GM19240 (cell line): ENCODE data around the gene TAMALIN.
"Not testable (repeated sequence)": the region's sequence is repeated elsewhere in the genome, so short reads cannot be mapped to it uniquely, and the experiment has no call there.

ENCODE experiments used
- DNase-seq: peaks from one replicate; pipeline ENCODE4 v3.0.0; 2011; ENCODE audit warnings: low spot score; ENCODE audit not compliant: insufficient read length

Gene TAMALIN

DNA sequence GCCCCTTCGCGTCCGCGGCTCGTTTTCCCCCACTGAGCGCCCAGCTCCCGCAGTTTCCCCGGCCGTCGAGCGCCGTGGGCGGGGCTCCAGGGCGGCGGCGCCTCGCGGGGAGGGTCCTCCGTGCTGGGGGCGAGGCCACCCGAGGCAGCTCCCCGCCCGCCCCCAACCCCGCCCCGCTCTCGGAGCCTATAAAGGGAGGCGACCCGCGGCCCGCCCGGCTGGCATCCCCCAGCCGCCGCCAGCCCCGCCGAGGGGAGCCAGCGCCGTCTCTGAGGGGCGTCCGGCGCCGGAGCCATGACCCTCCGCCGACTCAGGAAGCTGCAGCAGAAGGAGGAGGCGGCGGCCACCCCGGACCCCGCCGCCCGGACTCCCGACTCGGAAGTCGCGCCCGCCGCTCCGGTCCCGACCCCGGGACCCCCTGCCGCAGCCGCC lies at the start of gene TAMALIN:
TAMALIN (plus strand) TSS at position 221 of the 432 bp plus-strand sequence; CDS start at position 295, 74 bp downstream.
- DNase-seq = no peak

DNA sequence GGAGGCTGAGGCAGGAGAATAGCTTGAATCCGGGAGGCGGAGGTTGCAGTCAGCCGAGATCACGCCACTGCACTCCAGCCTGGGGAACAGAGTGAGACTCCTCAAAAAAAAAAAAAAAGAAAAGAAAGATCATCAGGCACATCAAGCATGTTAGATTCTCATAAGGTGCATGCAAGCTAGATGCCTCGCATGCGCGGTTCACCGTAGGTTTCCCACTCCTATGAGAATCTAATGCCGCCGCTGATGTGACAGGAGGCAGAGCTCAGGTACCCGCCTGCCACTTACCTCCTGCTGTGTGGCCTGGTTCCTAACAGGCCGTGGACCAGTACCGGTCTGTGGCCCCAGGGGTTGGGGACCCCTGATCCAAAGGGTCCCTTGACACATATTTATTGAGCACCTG lies 48.2 kb upstream of the TAMALIN start:
- DNase-seq = no peak

DNA sequence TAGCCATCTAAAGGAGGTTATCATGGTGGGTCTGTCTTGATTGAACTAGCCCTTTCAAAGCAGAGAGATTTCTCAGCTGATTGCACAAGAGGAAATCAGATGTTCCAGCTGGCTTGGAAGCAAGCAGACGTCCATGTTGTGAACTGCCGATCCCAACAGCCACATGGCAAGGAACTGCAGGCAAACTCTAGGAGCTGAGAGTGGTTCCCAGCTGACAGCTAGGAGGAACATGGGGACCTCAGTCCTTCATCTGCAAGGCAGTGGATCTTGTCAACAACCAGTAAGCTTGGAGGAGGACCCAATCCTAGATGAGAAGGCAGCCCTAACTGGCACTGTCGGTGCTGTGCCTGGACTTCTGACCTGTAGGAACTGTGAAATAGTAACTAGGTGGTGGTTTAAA lies 47.5 kb upstream of the TAMALIN start:
- no peak for DNase-seq

DNA sequence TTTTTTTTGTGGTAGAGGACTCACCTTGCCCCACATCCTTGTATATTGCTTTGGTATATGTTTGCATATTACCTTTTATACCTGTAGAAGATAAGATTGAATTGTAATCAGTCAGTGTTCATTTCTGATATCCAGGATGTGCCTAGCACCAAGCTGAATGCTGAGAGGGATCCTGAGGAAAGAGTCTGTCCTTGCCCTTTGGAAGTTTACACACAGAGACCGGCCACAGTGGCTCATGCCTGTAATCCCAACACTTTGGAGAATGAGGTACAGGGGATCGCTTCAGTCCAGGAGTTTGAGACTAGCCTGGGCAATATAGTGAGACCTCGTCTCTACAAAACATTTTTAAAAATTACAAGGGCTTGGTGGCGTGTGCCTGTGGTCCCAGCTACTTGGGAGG lies 46.8 kb upstream of the TAMALIN start:
- no peak for DNase-seq

DNA sequence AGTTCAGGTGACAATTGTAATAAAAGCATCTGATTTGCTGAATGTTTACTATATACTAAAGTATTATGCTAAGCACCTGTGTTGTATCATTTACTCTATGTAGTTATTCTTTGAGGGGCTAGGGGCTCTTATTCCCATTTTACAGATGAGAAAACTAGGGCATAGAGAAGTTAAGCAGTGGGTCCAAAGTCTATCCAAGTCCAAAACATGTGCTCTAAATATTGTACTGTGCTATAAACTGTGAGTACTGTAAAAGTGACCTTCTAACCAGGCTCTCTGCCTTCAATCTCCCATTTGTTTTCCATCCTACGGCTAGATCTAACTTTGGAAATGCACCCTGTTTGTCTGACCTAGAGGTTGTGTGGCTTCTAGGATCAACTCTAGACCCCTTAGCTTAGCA lies 46.3 kb upstream of the TAMALIN start:
- DNase-seq = no peak

DNA sequence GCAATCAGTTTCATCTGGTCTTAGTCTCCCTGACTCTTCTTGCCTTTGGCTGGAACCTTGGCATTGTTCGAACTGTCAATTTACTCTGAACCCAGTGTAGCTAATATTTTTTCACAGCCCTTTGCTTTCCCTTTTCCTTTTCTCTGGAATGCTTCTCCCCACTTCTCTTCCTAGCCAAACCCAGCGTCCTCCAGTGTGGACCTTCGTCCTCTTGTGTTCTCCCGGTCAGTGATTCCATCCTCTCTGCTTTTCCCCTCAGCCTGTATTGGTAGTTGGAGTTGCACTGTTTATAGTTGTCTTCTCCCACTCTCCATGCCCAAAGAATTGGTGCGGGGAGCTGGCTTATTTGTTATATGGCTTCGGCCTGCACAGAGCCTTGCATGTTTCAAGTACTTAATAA lies 45.9 kb upstream of the TAMALIN start:
- no peak for DNase-seq

DNA sequence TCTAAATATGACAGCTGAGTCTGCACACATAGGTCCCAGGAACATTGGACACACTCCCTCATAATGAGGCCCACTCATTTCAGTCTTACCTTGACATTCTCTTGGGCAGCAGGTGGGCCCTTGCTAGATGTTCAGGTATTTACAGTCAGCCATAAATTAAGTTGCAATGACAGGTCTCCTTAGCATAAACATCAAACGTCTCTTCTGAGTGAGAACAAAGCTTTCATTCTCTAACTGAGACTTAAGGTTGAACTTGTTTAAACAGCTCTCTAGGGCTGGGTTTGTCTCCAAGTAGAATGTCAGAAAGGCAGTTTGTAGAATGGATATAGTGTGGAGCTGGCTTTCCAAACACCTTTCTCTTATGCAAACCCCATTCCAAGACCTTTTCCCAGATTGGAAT lies 44.9 kb upstream of the TAMALIN start:
- no peak for DNase-seq

DNA sequence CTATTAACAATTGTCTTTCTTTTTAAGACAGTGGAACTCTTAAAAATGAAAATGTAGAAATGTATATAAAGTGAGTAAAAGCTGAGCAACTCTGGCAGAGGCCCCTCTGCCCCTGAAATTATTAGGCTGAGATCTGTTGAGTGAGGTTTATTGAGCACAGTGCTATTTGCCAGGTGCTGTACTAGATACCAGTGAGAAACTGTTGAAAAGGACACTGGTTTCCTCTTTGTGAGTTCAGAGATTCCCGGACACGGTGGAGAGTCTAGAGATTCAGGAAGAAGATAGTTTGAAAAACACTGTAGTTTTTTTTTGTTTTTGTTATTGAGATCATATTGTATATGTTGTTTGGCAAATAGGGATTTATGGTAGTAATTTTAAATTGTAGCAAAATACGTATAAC lies 44.0 kb upstream of the TAMALIN start:
- no peak for DNase-seq

DNA sequence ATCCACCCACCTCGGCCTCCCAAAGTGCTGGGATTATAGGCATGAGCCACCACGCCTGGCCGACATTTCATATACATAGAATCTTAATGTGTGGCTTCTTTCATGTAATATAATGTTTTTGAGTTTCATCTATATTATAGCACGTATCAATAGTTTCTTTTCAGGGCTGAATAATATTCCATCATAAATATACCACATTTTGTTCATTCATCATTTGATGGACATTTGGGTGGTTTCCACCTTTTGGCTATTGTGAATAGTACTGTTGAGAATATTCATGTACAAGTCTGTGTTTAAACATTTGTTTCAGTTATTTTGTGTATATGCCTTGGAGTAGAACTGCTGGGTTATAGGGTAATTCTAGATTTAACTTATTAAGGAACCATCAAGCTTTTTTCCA lies 43.3 kb upstream of the TAMALIN start:
- no peak for DNase-seq

DNA sequence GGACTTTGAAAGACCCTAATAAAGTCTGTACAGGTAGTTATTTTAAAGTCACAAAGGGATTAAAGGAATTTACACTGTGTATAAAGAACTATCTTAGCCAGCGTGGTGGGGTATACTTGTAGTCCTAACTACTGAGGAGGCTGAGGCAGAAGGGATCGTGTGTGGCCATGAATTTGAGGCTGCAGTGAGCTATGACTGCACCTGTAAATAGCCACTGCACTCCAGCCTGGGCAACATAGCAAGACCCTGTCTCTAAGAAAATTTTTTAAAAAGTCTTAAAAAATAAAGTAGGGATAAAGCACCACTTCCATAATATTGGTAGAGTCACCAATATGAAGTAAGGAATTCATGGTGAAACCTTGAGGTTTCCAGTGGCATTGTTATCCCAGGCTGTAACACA lies 37.1 kb upstream of the TAMALIN start:
- no peak for DNase-seq

DNA sequence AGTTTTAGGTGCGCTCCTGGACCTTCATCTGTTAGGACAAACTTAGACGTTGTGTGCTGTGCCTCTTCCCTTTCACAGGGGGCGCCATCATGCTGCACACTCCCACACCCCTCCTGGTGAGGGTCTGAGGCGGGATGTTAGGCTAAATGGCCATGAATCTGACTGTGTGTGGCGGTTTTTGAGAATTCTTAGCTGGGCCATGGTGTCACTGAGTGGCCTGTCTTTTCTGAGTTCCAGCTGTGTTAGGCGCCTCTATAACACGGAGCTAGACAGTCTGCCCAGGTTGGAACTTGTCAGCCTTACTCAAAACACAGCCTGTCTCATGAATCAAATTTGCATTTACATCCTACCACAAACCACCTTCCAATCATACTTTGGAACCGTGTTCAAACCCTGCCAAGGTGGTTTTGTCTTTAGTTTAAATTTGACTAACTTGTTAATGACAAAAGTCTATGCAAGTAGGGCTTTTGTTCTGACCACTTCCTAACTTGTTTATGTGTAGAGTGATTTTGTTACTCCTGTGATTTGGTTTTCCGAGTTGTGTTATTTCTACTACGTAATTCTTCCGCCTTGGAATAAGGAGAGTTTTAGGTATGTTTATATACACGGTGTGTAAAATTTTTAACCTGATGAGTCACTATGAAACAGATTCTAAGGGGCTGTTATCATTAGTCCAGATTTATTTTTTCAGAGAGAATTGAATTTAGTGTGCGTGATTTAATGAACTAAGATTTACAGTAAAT lies 35.7 kb upstream of the TAMALIN start:
- peak; percentile 71 for DNase-seq

DNA sequence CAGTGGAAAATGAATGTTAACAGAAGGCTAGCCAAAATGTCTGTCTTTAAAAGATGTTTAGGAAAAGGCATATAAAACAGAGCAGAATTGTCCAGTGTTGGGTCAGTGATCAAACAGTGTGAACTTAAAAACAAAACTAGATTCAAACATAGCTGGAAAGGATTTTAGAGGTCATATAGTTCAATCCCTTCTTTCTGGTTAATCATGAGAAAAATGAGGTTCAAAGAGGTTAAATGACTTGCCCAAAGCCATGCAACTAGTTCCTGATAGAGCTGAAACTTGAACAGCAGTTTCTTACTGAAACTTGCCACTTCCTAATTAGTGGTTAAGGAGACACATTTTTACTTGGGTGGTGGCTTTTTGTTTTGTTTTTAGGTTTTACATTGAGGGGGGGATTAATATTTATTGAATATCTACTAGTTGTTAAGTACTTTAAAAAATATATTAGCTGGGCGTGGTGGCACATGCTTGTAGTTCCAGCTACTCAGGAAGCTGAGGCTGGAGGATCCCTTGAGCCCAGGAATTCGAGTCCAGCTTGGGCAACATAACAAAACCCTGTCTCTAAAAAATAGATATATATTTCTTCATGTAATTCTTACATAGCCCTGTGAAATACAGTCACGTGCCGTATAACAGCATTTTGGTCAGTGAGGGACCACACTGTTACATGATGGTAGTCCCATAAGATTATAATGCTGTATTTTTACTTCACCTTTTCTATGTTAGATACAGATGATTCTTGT lies 34.9 kb upstream of the TAMALIN start:
- no peak for DNase-seq

DNA sequence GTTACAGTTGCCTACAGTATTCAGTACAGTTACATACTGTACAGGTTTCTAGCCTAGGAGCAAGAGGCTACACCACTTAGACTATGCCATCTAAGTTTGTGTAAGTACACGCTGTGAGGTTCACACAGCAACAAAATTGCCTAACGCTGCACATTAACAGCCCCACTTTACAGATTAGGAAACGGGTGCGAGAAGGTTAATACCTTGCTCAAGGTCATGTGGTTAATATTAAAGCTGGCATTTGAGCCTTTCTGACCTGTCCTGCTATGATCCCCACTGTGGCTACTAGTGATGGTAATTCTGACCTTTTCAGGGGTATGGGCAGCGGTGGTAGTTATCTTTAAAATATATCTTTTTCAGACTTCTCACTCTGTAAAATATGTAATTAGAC lies 34.3 kb upstream of the TAMALIN start:
- no peak for DNase-seq

DNA sequence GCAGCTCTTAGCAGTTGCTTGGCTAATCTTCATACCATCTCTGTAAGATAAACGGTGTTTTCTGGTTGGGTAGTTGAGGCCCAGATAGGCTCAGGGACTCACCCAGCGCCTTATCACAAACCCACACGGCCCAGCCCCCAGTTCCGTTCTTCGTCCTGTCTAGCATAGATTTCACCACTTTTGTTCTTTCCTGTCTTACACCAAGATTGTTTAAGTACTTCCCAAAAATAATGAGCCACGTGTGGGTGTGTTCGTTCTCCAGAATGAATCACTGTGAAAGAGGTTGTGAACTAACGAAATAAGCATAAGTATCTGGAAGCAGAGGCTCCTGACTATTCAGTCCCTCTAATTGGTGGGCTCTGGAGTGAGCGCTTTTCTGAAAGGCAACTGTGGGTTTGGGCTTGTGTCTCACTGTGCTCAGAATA lies 33.9 kb upstream of the TAMALIN start:
- no peak for DNase-seq

DNA sequence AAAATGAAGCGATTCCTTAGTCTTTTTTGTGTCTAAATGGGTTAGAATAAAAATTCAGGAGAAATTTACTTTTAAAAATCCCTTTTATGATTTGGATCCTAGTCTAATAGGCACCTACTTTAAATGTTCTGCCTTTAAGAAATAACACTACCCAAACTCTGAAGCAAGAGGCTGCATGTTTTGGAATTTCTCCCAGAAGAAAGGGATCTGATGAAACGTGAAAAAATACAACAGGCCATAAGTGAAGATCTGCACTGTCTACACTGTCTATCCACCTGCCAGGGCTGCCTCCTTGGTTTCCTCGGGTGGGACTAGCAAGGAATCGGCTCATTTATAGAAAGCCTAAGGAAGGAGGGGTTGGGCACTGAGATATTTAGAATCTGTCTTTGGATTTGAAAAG lies 33.2 kb upstream of the TAMALIN start:
- no peak for DNase-seq

DNA sequence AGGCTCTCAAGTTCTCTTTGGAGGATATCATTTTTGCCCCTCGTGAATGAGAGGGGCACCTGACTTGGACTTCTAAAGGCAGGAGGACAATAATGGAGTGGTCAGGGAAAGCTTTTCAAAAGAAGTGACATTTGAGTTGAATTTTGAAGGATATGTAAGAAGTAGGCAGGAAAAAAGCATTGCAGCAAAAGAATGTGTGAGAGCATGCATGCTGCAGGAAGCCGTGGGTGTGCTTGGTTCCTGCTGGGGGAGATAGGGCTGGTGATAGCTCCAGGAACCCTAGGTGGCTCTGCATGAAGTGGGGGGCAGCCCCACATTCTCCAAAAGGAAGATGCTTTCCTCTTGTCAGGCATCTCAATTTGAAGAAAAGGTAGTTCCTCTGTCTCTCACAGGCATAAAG lies 32.1 kb upstream of the TAMALIN start:
- DNase-seq = no peak

DNA sequence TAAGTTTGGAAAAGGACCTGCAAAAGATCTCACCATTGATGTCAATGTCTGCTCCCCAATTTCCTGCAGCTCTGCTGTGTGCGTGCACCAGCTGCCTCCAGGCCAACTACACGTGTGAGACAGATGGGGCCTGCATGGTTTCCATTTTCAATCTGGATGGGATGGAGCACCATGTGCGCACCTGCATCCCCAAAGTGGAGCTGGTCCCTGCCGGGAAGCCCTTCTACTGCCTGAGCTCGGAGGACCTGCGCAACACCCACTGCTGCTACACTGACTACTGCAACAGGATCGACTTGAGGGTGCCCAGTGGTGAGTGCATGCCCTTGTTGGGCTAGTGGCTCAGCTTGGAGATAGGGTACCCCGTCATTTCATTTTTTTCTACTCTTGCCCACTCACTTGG lies 31.6 kb upstream of the TAMALIN start:
- no peak for DNase-seq

DNA sequence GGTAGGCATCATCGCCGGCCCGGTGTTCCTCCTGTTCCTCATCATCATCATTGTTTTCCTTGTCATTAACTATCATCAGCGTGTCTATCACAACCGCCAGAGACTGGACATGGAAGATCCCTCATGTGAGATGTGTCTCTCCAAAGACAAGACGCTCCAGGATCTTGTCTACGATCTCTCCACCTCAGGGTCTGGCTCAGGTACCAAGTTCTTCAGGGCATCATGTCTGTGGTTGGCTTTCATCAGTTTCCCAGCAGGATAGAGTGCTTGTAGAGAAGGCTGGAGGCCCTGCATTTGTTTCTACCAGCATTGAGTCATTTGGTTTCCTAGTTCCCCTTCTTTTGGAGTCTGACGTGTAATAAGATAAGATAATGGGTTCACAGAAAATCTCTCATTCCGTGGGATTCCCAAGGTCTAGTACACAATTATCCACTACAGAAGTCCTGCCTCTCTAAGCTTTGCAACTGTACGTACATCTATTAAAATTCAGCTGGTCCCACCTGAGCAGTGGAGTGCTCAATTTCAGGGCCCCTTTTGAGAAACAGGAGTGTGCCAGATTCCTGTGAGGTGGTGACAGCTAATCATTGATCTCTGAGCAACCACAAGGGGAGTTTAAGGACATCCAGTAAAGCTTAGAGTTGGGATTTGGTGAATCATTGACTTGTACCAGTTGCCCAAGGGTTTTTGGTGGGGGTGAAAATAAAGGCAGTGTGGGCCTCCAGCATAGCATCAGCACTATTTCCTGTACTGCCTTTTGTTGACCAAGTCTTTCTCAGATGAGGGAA lies 30.2 kb upstream of the TAMALIN start:
- no peak for DNase-seq

DNA sequence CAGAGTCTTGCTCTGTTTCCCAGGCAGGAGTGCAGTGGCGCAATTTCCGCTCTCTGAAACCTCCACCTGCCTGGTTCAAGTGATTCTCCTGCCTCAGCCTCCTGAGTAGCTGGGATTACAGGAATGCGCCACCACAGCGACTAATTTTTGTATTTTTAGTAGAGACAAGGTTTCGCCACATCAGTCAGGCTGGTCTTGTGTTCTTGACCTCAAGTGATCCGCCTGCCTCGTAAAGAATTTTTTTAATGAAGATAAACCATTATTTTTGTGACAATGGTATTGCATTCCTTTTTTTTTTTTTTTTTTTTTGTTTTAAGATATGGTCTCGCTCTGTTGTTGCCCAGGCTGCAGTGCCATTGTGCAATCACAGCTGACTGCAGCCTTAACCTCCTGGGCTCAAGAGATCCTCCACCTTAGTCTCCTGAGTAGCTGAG lies 29.4 kb upstream of the TAMALIN start:
- no peak for DNase-seq

DNA sequence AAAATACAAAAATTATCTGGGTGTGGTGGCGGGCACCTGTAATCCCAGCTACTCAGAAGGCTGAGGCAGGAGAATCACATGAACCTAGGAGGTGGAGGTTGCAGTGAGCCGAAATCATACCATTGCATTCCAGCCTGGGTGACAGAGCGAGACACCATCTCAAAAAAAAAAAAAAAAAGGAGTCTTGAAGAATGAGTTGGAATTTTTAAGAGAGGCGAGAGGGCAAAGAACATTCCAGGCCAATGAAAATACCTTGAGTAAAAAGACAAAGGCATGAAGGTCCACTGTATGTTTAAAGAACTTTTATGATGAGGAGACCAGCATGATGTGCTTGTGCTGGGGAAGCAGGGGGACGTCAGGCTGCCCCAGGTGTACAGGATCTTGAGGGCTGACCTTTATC lies 27.4 kb upstream of the TAMALIN start:
- not testable (repeated sequence) for DNase-seq

DNA sequence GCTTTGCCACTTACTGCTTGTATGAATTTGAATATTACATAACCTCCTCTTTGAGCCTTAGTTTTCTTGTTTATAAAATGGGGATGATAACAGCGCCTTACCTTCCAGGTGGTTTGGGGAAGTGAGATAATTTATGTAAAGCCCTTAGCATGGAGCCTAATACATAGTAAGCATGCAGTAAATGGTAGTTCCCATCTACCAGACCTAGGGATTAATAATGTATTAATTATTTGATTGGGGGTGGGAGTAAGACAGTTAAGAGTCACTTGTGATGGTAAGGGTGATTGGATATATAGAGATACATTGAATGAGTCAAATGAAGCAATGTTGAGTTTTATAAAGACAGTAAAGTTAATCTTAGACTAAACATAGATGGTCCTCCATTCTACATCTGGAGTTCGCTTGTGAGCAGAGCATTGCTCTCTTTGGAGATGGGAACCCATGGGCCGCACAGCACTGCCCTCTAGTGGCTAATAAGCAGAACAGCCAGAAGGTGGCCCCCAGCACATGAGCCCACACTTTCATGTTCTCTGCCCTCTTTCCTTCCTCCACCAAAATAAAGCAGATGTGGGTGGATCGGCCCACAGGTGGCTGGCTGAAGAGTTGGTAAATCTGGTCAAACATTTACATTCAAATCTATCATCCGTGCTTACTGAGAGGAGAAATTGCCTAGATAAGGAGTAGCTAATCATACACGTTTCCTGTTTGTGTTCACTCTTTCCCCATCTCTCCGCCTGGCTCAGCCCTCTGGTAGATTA lies 26.5 kb upstream of the TAMALIN start:
- peak; percentile 63 for DNase-seq

DNA sequence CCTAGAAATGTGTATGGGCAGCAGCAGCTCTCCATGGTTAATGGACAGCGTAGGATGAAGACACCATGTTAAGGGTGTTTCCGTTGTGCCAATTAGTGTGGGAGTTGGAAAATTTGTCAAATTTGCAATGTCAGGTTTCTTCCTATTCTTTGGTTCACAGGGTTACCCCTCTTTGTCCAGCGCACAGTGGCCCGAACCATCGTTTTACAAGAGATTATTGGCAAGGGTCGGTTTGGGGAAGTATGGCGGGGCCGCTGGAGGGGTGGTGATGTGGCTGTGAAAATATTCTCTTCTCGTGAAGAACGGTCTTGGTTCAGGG lies 26.0 kb upstream of the TAMALIN start:
- no peak for DNase-seq
